Hepatocyte (in vitro differentiated cells): ENCODE data around the gene TRABD2A. TPM values are rescaled to one million over a fixed set of nuclear protein-coding genes. Genes with fewer than 3 reads are reported as not detected.
A peak's percentile ranks its signal among the peaks of the same experiment; 100 is the strongest.

Experiments
- DNase-seq: peaks from one replicate; pipeline ENCODE4 v3.0.0-alpha.2; 2016; ENCODE audit warnings: low spot score
- H2AFZ ChIP-seq: fragments of 200-600 bp; sonication (generic); 2 replicates; pipeline ENCODE4 v1.6.0; 2016; ENCODE audit warnings: antibody characterized with exemption, mild to moderate bottlenecking
- H3K27ac ChIP-seq: fragments of 200-600 bp; sonication (generic); 2 replicates; pipeline ENCODE4 v1.5.1; 2016; ENCODE audit warnings: mild to moderate bottlenecking
- H3K27me3 ChIP-seq: fragments of 200-600 bp; sonication (generic); 2 replicates; pipeline ENCODE4 v1.6.1; 2016
- H3K36me3 ChIP-seq: fragments of 200-600 bp; sonication (generic); replicated peaks from 2 replicates; pipeline ENCODE4 v1.5.1; 2016; ENCODE audit warnings: low read depth; ENCODE audit not compliant: insufficient read depth
- H3K4me1 ChIP-seq: fragments of 200-600 bp; sonication (generic); 2 replicates; pipeline ENCODE4 v1.5.1; 2016; ENCODE audit warnings: mild to moderate bottlenecking, moderate library complexity; ENCODE audit not compliant: insufficient read depth
- H3K4me2 ChIP-seq: fragments of 200-600 bp; sonication (generic); 2 replicates; pipeline ENCODE4 v1.6.0; 2016
- H3K4me3 ChIP-seq: fragments of 200-600 bp; sonication (generic); 2 replicates; pipeline ENCODE4 v1.5.1; 2016; ENCODE audit warnings: mild to moderate bottlenecking
- H3K79me2 ChIP-seq: fragments of 200-600 bp; sonication (generic); 2 replicates; pipeline ENCODE4 v1.6.0; 2017; ENCODE audit warnings: mild to moderate bottlenecking
- H3K9me2 ChIP-seq: fragments of 200-600 bp; sonication (generic); replicated peaks from 2 replicates; pipeline ENCODE4 v1.6.0; 2017; ENCODE audit warnings: mild to moderate bottlenecking; ENCODE audit not compliant: insufficient read depth
- H3K9me3 ChIP-seq: fragments of 200-600 bp; sonication (generic); 2 replicates; pipeline ENCODE4 v1.5.1; 2016; ENCODE audit warnings: low read depth, mild to moderate bottlenecking
- H4K20me1 ChIP-seq: fragments of 200-600 bp; sonication (generic); 2 replicates; pipeline ENCODE4 v1.6.0; 2016; ENCODE audit warnings: mild to moderate bottlenecking; ENCODE audit not compliant: insufficient read depth, poor library complexity, severe bottlenecking
- CTCF ChIP-seq: fragments of 200-600 bp; sonication (generic); IDR thresholded peaks from 2 replicates; pipeline ENCODE4 v1.5.1; 2016; ENCODE audit warnings: antibody characterized with exemption, mild to moderate bottlenecking; ENCODE audit not compliant: poor library complexity
- EZH2 ChIP-seq: fragments of 200-600 bp; sonication (generic); IDR thresholded peaks from 2 replicates; pipeline ENCODE4 v1.6.1; 2016; ENCODE audit warnings: antibody characterized with exemption, mild to moderate bottlenecking, borderline replicate concordance
- EZH2phosphoT487 ChIP-seq: fragments of 200-600 bp; sonication (generic); IDR thresholded peaks from one replicate; pipeline ENCODE4 v1.6.1; 2018; ENCODE audit warnings: antibody characterized with exemption, mild to moderate bottlenecking, low read depth, moderate library complexity; ENCODE audit not compliant: unreplicated experiment, severe bottlenecking
- WGBS: methylation state at CpG from one replicate; pipeline ENCODE4 v1.1.6; 2016; ENCODE audit warnings: low lambda C conversion rate; ENCODE audit errors: missing lambda C conversion rate; 5-methylcytosine and 5-hydroxymethylcytosine counted together
- polyA plus RNA-seq: library from polyadenylated mRNA; unstranded; fragments of >200 nt; fragmentation: Nextera tagmentation; extraction: Ambion mirVana; gene quantifications from 2 replicates; pipeline ENCODE4 v1.2.1, GENCODE V29; 2016
- total RNA-seq: library from RNA; depleted of rRNA; stranded (reverse); fragments of >200 nt; gene quantifications from 2 replicates; pipeline ENCODE4 v1.2.3, GENCODE V29; 2014

TRABD2A gene
- total and polyA plus RNA-seq, 2 experiments from 2014 or later, result 2.2 to 2.9 TPM

- H3K79me2 ChIP-seq, result no peaks in the 10 kb centered on the region
- H2AFZ ChIP-seq, result no peak overlapping the region
- DNase-seq, result no peak
- no peak for TF ChIP-seq EZH2phosphoT487
- no peak overlapping the region for H3K27ac ChIP-seq
- no peaks in the 10 kb centered on the region for H3K27me3 ChIP-seq
- H3K36me3 ChIP-seq, result no peaks in the 10 kb centered on the region
- no peaks in the 10 kb centered on the region for H3K9me3 ChIP-seq
- H3K4me2 ChIP-seq, result no peak overlapping the region
- no peaks in the 10 kb centered on the region for H3K9me2 ChIP-seq
- 74% methylated on average over 6 of the region's 6 CpGs for WGBS
- peaks cover 11% of the 10 kb centered on the region for H3K4me1 ChIP-seq
- no peak overlapping the region for H3K4me3 ChIP-seq
- no peaks in the 10 kb centered on the region for H4K20me1 ChIP-seq
These were observed 13.3 kb upstream of the TRABD2A start for GRCh38 chr2:84894131-84894586.

- WGBS, result 88% methylated on average over 12 of the region's 12 CpGs
- Histone ChIP-seq H3K4me1 (peaks cover 15% of the 10 kb centered on the region), H3K9me2 (no peaks in the 10 kb centered on the region), H3K4me2 (no peak overlapping the region), H3K4me3 (no peak overlapping the region), H4K20me1 (no peaks in the 10 kb centered on the region), H2AFZ (no peak overlapping the region), H3K36me3 (no peaks in the 10 kb centered on the region), H3K27me3 (no peaks in the 10 kb centered on the region), H3K9me3 (no peaks in the 10 kb centered on the region), H3K79me2 (no peaks in the 10 kb centered on the region), H3K27ac (no peak overlapping the region)
- TF ChIP-seq EZH2phosphoT487 (no peak), EZH2 (no peak), CTCF (no peak)
- DNase-seq, result no peak
These were observed 10.6 kb upstream of the TRABD2A start for GRCh38 chr2:84891355-84892010.

GRCh38 chr2:84889332-84889731 lies 8.4 kb upstream of the TRABD2A start:
- H3K79me2 ChIP-seq, result no peaks in the 10 kb centered on the region
- peak overlapping the region; percentile 61 for H3K4me2 ChIP-seq
- no peaks in the 10 kb centered on the region for H3K27me3 ChIP-seq
- H3K4me1 ChIP-seq, result peaks cover 11% of the 10 kb centered on the region
- H3K36me3 ChIP-seq, result no peaks in the 10 kb centered on the region
- WGBS, result 84% methylated on average over 2 of the region's 2 CpGs
- no peaks in the 10 kb centered on the region for H4K20me1 ChIP-seq
- H3K9me3 ChIP-seq, result no peaks in the 10 kb centered on the region
- no peak for DNase-seq
- H3K4me3 ChIP-seq, result no peak overlapping the region
- TF ChIP-seq EZH2 (no peak), CTCF (no peak)
- peak overlapping the region; percentile 62 for H3K27ac ChIP-seq
- H2AFZ ChIP-seq, result peak overlapping the region; percentile 26
- H3K9me2 ChIP-seq, result no peaks in the 10 kb centered on the region

- WGBS, result 50% methylated on average over 6 of the region's 6 CpGs
- Histone ChIP-seq H3K27me3 (no peaks in the 10 kb centered on the region), H3K36me3 (no peaks in the 10 kb centered on the region), H3K4me3 (no peak overlapping the region), H3K4me2 (peak overlapping the region; percentile 61), H3K9me2 (no peaks in the 10 kb centered on the region), H3K79me2 (no peaks in the 10 kb centered on the region), H2AFZ (peak overlapping the region; percentile 26), H4K20me1 (no peaks in the 10 kb centered on the region), H3K27ac (peak overlapping the region; percentile 62), H3K9me3 (no peaks in the 10 kb centered on the region), H3K4me1 (peaks cover 11% of the 10 kb centered on the region)
- TF ChIP-seq CTCF (no peak), EZH2 (no peak), EZH2phosphoT487 (no peak)
- DNase-seq, result peak; percentile 49
These were observed 7.8 kb upstream of the TRABD2A start for GRCh38 chr2:84888401-84889276.
